HG02588 (cell line): ENCODE measurements around the gene PDZRN3.

Experiments used
- ATAC-seq: cut with Tn5 transposase; IDR thresholded peaks from one replicate; pipeline ENCODE4 v1.9.1; 2021; ENCODE audit warnings: mild to moderate bottlenecking, moderate library complexity; ENCODE audit not compliant: unreplicated experiment

PDZRN3 gene

DNA sequence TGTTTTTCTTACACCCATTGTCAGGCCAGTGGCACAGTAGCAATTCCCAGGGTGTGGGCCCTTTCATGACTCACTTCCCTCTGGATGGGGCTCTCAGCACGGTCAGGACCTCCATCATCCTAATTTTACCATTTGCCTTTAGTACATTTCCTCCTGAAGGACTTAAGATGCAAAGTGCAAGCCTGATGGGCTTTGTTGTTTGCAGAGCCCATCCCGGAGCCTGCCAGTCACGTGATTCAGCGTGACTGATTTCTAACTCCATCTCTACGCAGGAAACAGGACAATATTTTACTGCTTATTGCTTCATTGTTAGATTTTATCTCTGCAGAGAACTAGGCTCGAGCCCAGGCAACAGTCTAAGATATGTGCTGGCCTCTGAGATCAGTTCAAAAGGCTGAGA, 223.7 kb downstream of the PDZRN3 start:
- ATAC-seq: no peak

DNA sequence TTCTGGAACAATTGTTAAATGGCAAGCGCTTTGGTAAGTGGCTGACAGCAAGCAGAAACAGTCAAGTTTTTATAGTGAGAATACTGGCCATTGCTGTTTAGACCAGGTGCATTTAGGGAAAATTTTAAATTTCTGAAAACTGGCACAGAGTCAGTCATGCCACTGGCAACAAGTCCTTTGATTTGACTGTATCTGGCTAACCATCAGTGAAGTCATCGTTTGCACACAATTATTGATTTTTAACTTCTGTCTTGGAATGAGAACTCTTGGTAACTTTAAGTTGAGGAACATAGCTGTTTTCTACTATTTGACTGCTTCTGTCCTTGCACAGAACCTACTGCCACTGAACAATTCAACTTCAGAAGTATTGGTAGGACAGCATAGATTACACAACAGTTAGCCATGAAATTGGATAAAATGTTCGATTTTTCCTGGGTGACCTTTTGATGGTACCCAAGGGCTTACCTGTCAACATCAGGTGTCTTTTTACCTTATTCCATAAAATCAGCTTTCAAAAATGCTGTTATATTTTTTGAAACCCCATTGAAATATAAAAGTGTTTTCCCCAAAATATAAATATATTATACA, 225.0 kb downstream of the PDZRN3 start:
- no peak for ATAC-seq

DNA sequence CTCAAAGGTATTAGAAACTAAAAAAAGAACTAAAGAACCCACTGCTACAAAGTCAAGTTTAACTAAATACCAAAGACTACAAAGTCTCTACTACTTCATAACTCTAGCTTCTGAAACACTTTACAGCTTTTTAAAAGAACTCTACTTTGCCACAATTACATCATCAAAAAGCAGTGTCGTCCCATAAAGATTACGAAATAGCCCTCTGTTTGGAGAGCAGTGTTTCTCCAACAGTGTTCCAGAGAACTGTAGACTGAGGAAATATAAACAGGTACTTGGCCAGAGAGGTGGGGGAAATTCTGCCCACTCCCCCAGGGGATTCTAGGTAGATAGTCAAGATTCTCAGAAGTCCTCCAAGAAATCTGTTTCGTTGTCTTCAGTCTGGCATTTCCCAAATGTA, 225.6 kb downstream of the PDZRN3 start:
- no peak for ATAC-seq

DNA sequence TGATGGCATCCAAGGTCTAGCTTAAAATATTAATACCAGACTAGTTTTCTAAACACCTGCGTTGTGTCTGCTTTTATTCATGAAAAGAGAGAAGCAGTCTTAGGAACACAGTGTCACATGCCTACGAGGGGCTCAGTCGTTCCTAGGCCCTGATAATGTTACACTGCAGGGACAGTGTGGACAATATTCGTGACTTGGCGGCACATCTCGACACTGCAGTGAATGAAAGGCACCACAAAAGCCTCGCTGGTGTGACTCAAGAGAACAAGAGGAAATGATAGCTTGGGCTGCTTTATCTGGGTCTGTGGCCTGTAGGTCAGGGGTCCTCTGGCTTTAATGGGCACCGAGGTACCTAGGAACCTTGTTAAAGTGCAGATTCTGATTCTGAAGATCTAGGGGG, 226.7 kb downstream of the PDZRN3 start:
- ATAC-seq: no peak

DNA sequence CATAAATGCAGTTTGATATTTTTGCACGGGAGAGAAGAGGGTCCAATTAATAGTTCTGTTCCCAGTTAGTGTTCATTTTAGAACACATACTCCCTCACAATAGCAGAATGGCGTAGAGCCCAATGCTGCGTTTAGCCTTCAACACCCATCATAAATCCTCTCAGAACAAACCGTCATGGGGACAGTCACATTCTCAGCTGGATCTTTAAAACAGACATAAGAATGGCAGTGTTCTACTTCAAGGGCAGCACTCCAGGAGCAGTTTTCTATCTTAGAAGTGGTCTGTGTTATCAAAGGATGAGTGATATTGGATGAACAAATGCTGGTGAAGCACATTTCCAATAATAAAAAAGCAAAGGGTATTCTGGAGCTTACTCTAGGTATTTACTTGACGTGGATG, 230.5 kb downstream of the PDZRN3 start:
- ATAC-seq: no peak

DNA sequence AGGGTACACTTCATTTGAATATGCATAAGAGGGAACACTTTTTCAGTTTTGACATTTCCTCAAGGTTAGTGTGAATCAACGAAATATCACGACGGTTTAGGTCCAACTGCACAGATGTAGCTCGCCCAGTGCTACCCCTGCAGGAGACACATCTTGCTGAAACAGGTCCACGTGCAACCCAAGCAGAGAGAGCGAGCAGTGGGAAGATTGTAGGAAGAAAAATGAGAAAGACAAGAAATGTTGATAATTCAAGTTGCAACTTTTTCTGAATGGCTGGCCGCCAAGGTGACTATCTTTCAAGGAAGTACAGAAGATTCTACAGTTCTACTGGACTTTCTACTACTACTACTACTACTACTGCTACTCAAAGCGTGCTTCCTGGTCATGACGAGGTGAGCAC, 231.7 kb downstream of the PDZRN3 start:
- ATAC-seq: no peak

DNA sequence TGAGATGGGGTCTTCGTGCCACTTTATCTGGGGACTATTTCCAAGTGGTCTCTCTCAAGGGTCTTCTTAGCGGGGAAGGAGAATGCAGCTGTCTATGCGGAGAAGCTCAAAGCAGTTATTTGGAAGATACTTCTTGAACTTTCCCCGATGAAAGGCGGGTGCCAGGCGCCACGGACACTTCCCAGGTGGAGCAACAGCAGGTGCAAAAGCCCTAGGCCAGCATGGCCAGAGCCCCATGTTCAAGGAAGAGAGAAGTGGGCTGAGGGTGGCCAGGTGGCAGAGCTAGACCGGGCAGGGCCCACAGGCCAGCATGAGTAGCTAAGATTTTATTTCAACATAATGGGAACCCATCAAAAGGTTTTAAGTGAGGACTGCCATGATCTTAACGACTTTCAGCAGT, 232.8 kb downstream of the PDZRN3 start:
- no peak for ATAC-seq

DNA sequence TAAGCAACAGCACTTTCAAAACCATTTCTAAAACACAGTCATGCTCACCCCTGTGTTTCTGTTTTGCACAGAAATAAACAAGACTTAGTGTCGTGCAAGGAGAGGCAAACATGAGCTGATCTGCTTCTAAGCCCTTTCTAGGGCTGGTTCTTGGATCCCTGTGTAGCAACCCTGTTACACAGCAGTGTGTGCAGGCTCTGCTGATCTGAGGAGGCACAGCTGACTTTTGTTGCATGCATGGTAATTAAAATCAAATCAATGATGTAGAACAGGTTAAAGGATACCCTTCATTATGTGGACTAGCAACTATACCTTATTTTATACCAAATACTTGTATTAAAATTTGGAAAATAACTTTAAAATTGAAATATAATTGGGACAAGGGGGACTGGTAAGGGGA, 234.8 kb downstream of the PDZRN3 start:
- no peak for ATAC-seq

DNA sequence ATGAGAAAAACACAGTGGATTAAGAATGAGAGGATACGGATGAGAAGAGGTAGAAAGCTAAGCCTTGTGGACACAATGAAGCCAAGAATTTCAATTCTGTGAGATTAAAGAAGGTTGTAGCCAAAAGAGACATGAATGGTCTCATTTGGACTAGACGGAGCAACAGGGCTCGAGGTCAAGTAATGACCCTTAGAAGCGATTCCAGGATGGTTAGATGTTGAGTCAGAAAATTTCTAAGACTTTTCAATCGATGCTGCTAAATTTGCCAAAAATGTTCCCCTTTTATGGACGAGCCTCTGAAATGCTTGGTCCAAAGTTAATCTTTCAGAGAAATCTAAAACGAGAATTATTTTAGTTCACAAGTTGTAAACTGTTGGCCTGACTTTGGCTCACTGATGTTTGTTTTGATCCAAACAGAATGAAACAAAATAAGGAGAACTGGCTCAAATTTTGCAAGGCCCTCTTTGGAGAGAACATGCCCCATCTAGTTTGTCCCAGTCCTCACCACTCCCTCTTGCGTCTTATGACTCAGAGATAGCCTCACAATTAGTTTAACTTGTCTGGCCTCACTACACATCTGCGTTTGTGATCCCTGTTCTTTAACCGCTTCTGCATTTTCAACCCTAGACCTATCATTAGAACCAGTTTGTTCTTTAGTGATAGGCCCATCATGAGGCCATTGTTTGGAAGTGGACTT, 235.5 kb downstream of the PDZRN3 start:
- ATAC-seq: no peak

DNA sequence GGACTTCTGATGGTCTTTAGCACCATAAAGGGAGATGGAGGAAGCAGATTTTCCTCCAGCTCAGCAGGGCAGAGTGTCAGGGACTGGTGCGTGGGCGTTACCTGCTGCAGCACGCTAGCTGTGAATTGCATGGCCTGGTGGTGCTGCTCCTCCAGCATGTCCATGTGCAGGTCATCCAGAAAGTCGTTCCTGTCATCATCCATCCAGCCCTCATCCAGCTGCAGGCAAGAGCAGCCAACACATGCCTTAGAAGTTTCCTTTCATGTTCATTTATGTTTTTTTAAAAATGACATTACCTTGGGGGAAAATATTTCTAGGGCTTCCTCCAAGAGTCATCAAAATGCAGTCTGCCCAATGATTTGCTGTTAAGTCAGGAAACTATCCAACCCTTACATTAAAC, 239.2 kb downstream of the PDZRN3 start:
- ATAC-seq: no peak

DNA sequence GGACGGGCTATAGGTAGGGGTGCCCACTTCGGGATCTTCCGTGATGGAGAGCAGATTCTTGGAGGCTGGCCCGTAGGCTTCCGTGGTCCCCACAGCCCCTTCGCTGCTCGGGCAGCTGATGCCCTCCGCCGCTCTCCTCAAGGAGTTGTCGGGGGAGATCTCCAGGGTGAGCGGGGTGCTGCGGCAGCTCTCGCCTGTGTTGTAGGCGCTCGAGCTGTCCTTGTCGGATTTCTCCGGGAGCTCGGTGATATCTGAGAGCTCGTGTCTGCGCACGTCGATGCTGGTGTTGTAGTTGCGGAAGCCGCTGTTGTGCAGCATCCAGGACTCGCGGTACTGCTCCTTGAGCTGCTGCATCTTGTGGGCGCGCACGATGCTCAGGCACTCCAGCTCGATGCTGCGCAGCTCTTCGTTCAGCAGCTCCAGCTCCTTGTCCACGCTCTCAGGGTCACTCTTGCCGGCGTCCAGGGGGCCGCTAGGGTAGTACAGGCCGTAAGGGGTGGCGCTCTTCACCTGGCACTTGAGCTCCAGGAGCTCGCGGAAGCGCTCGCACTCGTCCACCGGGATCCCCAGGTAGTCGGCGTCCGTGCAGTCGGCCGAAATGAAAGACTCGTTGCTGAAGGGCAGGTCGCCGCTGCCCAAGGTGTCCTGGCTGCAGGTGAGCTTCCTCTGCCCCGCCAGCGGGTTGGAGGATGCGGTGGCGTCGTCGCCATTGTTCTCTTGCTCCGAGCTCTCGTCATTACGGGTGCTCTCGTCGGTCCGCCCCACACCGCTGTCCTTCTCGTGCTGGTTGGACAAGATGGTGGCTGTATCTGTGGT, 240.4 kb downstream of the PDZRN3 start:
- ATAC-seq: no peak

DNA sequence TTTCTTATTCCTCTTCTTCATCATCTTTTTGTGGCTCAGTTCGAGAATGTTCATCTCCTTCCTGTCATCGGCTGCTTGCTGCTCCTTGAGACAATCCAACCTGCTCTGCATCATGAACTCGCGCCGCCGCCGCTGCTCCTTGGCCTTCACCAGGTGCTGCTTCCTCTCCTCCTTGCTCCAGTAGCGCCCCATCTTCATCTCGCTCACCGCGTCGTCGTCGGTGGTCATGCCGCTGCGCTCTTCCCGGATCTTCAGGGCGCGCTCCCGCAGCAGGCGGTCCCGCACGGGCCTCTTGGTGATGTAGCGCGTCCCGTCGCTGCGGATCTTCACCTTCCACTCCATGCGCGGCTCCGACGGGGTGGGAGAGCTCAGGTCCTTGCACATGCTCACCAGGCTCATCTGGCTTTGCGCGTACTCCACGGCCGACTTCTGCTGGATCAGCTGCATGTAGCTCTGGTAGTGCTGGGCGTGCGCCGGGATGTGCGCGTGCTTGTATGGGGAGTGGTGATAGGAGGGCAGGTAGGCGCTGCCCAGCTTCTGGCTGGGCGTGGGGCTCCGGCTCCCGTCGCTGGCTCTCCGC, 241.2 kb downstream of the PDZRN3 start:
- ATAC-seq: no peak

DNA sequence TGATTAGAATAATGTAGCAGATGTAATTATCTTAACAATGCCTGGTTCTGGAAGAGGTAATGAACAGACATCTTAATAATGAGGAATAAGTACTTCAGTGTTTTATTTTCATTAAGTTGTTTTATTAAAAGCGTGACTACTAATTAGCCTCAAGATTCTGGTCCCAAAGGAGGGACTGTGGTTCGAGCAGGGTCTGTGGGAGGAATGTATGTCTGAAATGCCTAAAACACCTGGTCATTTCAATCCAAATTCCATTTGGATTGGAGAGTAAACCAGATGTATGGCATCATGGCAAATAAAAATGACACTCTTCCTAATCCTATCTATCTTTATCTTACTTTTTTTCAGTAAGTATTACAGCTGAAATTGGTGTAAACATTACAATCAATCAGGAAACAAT, 243.2 kb downstream of the PDZRN3 start:
- no peak for ATAC-seq

DNA sequence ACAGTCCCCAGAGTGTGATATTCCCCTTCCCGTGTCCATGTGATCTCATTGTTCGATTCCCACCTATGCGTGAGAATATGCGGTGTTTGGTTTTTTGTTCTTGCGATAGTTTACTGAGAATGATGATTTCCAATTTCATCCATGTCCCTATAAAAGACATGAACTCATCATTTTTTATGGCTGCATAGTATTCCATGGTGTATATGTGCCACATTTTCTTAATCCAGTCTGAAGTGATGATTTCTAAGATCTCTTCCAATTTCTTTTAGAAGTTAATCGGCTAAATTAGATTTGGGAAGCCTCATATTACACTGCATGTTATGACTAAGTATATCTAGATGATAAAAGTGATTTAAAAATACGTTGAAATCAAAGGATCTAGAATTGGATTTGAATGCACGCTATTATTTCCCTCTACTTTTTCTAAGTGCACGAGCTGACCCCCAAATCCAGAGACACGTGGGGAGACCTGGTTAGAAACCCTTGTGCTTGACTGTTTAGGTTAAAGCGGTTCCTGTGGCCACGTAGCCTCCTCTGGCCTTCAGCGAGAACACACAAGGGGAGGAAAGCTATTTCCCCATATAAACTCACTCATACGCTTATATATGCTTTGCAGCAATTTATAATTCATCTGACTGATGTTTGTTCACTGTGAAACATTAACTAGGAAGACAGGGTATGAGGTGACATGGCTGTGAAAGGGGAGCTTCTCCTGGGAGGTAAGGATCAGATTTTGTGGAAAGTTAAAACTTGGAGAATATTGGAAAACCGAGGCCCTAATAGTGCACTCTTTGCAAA, 243.8 kb downstream of the PDZRN3 start:
- ATAC-seq: no peak

DNA sequence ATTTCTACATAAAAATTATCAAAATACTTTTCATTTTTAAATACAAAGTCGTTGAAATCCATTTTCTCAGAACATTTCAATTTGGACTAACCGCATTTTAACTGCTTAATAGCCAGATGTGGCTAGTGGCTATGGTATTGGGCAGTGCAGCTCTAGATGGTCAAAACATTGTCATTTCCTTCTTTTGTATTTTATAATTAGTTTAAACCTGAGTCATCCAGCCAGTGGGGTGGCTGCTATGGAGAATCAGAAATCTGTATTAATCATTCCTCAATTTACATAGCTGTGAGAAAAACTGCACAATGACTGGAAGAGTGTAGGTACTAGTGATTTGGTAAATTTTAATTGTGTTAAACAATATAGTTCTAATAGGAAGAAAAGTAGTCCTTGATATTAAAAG, 245.3 kb downstream of the PDZRN3 start:
- ATAC-seq: no peak

DNA sequence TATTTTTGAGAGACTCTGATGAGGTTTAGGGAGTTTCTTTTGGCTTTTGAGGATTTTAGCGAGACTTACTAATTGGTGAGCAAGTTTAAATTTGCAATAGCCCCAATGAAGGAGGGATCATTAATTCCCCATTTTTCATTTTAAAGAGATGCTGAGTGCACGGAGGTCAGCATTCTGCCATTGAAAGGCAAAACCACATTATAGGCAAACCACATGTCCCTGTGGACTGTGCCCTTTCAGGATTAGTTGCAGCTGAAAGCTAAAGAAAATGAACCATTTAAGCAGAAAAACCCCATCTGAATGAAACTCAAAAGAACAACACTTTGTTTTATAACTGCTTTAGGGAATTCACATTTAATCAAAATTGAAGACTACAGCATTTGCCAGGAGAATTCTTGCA, 246.5 kb downstream of the PDZRN3 start:
- ATAC-seq: no peak

DNA sequence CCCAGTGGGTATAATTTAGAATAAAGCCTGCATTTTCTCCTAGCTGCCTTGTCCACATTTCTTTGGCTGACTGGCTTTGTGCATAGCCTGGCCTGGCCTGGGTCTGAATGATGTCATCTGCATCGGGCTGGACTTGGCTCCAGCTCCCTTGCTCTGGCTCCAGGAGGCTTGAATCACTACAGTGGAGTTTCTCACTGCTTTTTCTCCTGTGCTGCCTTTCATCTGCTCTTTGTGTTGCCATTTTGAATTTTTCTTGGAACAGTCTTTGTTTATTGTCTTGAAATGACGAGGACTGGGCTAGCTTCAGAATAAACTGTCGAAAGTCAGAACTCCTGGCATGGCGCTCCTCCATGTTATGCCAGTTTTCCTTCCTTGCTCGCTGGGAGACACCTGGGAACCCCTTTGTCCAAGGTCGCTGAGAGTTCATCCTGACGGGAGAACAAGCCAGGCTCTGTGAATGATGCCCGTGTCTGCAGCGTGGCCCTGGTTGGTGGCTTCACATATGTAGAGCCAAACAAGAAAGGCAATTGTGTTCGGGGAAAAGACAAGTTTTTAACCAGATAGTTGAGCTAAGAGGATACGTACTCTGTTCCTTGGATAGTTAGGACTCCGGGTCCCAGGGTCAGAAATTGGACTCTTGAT, 258.9 kb downstream of the PDZRN3 start:
- no peak for ATAC-seq

DNA sequence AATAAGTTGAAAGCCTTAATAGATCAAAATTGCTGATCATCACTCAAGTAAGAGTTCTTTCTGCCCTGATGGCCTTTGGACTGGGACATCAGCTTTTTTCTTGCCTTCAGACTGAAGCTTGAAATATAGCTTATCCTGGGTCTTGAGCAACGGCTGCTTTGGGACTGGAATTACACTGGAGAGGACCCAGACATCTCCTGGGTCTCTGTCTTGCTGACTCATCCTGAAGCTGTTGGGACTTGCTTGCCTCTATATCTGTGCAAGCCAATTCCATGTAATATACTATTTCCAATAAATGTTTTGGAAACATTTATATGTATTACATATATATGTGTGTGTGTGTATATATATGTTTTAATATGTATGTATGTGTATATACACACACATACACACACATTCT, 260.2 kb downstream of the PDZRN3 start:
- no peak for ATAC-seq

DNA sequence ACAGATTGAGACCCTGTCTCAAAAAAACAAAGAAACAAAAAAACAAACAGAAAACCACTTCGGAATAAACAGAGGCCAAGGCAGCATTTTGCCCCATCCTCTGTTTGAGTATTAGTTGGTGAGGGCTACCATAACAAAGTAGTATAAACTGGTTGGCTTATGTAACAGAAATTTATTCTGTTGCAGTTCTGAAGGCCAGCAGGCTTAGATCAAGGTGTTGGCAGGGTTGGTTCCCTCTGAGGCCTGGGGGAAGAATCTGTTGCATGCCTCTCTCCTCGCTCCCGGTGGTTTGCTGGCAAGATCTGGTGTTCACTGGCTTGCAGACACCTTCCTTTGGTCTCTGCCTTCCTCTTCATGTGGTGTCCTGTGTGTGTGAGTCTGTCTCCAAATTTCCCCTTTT, 261.6 kb downstream of the PDZRN3 start:
- no peak for ATAC-seq

DNA sequence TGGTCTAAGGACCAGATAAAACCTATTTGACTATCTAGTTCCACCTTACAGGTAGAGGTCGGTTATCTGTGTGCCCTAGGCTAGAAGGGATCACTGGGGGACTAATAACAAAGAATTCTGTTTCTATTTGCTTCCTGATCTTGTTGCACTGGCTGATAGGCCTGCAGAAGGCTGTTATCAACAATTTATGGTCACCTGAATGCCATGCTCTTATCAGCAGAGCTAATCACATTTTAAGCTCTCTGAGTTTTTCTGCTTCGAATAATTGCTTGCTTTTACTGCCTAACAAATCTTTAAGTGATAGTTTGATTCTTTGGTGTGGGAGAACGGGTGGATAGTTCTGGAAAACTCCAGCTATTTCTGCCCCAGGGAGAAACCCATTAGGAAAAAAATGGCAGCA, 263.1 kb downstream of the PDZRN3 start:
- ATAC-seq: no peak
